HG03039 (cell line): ENCODE measurements around the gene GNA12.
"Not testable (repeated sequence)": the region's sequence is repeated elsewhere in the genome, so short reads cannot be mapped to it uniquely, and the experiment has no call there.

ENCODE experiments used
- ATAC-seq: cut with Tn5 transposase; IDR thresholded peaks from one replicate; pipeline ENCODE4 v1.9.1; 2021; ENCODE audit warnings: mild to moderate bottlenecking, moderate library complexity; ENCODE audit not compliant: unreplicated experiment

GNA12 gene

GRCh38 chr7:2701424-2701823 lies 142.7 kb downstream of the GNA12 start:
- ATAC-seq = no peak

DNA sequence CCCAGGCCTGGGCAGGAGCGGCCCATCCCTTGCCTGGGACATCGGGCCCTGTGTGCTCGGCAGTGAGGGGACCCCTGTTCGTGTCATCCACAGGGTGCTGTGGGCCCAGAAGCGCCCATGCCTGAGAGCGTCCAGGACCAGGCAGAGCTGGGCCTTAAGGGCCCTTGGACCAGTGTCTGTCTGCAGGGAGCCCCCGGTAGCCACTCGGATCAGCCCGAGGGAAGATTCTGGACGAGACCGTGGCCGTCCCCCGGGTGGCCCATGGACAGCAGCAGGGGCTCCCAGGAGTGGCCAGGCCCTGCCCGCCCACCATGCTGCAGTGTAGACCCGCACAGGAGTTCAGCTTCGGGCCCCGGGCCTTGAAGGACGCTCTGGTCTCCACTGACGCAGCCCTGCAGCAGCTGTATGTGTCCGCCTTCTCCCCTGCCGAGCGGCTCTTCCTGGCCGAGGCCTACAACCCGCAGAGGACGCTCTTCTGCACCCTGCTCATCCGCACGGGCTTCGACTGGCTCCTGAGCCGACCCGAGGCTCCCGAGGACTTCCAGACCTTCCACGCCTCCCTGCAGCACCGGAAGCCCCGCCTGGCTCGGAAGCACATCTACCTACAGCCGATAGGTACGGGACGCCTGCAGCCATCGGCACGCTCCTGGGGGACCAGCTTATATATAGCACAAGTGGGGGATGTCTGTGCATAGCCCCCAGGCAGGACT lies 143.8 kb downstream of the GNA12 start:
- no peak for ATAC-seq

GRCh38 chr7:2699289-2699620 lies 144.9 kb downstream of the GNA12 start:
- ATAC-seq = no peak

- peak; percentile 91 for ATAC-seq
These were observed 145.4 kb downstream of the GNA12 start for GRCh38 chr7:2698581-2699288.

DNA sequence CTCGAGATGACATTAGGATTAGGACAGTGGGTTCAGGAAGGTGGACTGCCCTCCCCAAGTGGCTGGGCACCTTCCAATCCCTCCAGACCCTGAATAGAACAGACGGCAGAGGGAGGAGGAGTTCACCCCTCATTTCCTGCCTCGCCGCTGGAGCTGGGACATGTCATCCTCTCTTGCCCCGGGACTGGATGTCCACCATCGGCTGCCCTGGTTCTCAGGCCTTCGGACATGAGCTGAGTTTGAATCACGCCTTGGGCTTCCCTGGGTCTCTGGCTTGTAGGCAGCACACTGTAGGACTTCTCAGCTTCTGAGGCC lies 150.0 kb downstream of the GNA12 start:
- ATAC-seq = not testable (repeated sequence)

- not testable (repeated sequence) for ATAC-seq
These were observed 150.5 kb downstream of the GNA12 start for GRCh38 chr7:2693420-2694121.

DNA sequence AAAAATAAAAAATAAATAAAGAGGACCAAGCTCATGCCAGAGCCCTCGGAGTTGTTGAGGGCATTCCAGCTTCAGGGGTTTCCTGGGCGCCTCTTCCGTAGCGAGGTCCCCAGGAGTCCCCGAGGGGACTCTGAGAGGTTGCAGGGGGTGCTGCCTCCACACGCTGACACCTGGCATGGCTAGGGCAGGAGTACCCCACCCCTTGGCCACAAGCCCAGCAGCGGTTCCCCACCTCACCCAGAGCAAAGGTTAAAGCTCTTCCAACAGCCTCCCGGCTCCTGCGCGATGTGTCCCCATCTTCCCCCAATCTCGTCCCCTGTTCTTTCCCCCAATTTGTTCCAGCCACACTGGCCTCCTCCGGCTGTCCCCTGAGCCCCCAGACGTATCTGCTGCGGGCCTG lies 151.6 kb downstream of the GNA12 start:
- no peak for ATAC-seq

GRCh38 chr7:2691932-2692439 lies 152.1 kb downstream of the GNA12 start:
- ATAC-seq = not testable (repeated sequence)

- no peak for ATAC-seq
These were observed 152.9 kb downstream of the GNA12 start for GRCh38 chr7:2691011-2691707.

- ATAC-seq = no peak
These were observed 154.0 kb downstream of the GNA12 start for GRCh38 chr7:2689951-2690705.

- ATAC-seq = no peak
These were observed 154.7 kb downstream of the GNA12 start for GRCh38 chr7:2689343-2689847.

GRCh38 chr7:2688409-2689342 lies 155.4 kb downstream of the GNA12 start:
- ATAC-seq = peak; percentile 51

DNA sequence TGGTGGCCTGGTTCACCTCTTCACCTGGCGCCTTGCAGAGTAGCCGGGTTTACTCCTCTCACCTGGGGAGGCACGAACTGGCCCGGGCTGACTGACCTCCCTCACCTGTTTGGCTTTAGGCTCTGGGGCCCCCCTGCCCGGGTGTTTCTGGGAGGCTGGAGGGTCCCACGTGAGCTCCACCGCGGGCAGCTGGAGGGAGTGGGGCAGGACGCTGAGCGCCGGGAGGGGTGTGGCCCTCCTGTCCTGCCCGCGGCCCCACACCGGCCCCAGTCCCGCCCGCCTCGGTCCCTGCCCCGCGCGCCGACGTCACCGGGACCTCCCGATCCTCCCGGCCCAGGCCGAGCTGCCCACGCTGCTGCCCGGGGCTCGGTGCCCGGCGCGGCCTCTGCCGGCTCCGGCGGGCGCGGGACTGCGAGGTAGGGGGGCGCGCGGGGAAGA lies 156.2 kb downstream of the GNA12 start, which contains the start of gene AMZ1:
AMZ1 (plus strand) TSS at position 322 of the 438 bp plus-strand sequence. CDS start 12,250 bp downstream, outside the sequence.
- no peak for ATAC-seq

GRCh38 chr7:2687338-2687869 lies 156.7 kb downstream of the GNA12 start:
- no peak for ATAC-seq

DNA sequence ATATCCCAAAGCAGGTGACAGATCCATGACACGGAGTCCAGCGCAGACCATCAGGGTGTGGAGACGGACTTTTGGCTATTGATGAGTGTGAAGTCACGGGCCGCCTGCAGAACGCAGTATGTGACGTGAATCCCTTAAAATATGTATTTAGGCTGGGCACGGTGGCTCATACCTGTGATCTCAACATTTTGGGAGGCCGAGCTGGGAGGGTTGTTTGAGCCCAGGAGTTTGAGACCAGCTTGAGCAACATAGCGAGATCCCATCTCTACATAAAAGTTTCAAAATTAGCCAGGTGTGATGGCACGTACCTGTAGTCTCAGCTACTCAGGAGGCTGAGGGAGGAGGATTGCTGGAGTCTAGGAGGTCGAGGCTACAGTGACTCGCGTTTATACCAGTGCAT lies 158.0 kb downstream of the GNA12 start:
- no peak for ATAC-seq

GRCh38 chr7:2684501-2684900 lies 159.6 kb downstream of the GNA12 start:
- ATAC-seq = no peak

- no peak for ATAC-seq
These were observed 161.9 kb downstream of the GNA12 start for GRCh38 chr7:2681929-2682799.
